Activated CD4-positive, alpha-beta memory T cell treated with anti-CD3 and anti-CD28 coated beads for 36 hours (primary cell): ENCODE data around the gene ADD1. TPM values are rescaled to one million over a fixed set of nuclear protein-coding genes. Genes with fewer than 3 reads are reported as not detected.
A peak's percentile ranks its signal among the peaks of the same experiment; 100 is the strongest.

Source experiments
- CTCF ChIA-PET: fragments of 350-600 bp; sonication (Branson Sonifier 250); formaldehyde crosslinking; loops from one replicate; lab custom pipeline; 2021; ENCODE audit warnings: antibody characterized with exemption, inconsistent platforms; lab: Charles Lee
- POLR2A ChIA-PET: fragments of 350-600 bp; sonication (Branson Sonifier 250); formaldehyde crosslinking; loops from one replicate; lab custom pipeline; 2021; ENCODE audit warnings: antibody characterized with exemption; lab: Charles Lee
- DNase-seq: peaks from one replicate; pipeline ENCODE4 v3.0.0-alpha.2; 2020
- H3K27ac Mint-ChIP-seq: one replicate; pipeline ENCODE4 v1.8.0; 2021; ENCODE audit warnings: mixed read lengths
- H3K27me3 Mint-ChIP-seq: one replicate; pipeline ENCODE4 v1.8.0; 2021; ENCODE audit warnings: mixed read lengths
- H3K36me3 Mint-ChIP-seq: one replicate; pipeline ENCODE4 v1.8.0; 2021; ENCODE audit warnings: mixed read lengths
- H3K4me1 Mint-ChIP-seq: one replicate; pipeline ENCODE4 v1.8.0; 2021; ENCODE audit warnings: low read depth, mixed read lengths
- H3K4me3 Mint-ChIP-seq: one replicate; pipeline ENCODE4 v1.8.0; 2021; ENCODE audit warnings: mild to moderate bottlenecking, mixed read lengths
- H3K9me3 Mint-ChIP-seq: one replicate; pipeline ENCODE4 v1.8.0; 2021; ENCODE audit warnings: mixed read lengths
- intact Hi-C: fragments of 100-400 bp; cut with micrococcal nuclease; formaldehyde crosslinking; loops from one replicate; pipeline ENCODE4 v1.15.1; 2023
- total RNA-seq, 2 experiments: library from RNA; stranded (reverse); gene quantifications; one replicate each; pipeline ENCODE4 v1.2.3, GENCODE V29; 2021

Gene ADD1
- total RNA-seq, 2 experiments from 2014 or later, result 212 TPM

GRCh38 chr4:2848449-2848848 is 4.8 kb downstream of the ADD1 start:
- Mint-ChIP-seq H3K27ac (no peak overlapping the region), H3K36me3 (peaks cover 8% of the 10 kb centered on the region), H3K4me1 (peaks cover 72% of the 10 kb centered on the region), H3K27me3 (no peaks in the 10 kb centered on the region), H3K9me3 (no peaks in the 10 kb centered on the region), H3K4me3 (no peak overlapping the region)
- intact Hi-C loops, result no loop called here
- no peak for DNase-seq
- ChIA-PET POLR2A (interaction anchor here (0.9 to 5.0 kb wide), 2 partner anchors 9 to 88 kb away, joined by 4 to 23 read pairs; no protein-coding TSS in a partner anchor), CTCF (interaction anchor here (0.6 to 0.7 kb wide), 2 partner anchors 10 to 167 kb away, joined by 4 to 6 read pairs; no protein-coding TSS in a partner anchor)

GRCh38 chr4:2849267-2850152 is 5.9 kb downstream of the ADD1 start:
- ChIA-PET CTCF (interaction anchor here (1.0 kb wide), 1 partner anchor 124 kb away, joined by 3 read pairs; no protein-coding TSS in a partner anchor), POLR2A (no interaction called here)
- Mint-ChIP-seq H3K27ac (peak overlapping the region; percentile 10), H3K9me3 (no peaks in the 10 kb centered on the region), H3K4me1 (peaks cover 77% of the 10 kb centered on the region), H3K36me3 (peaks cover 11% of the 10 kb centered on the region), H3K4me3 (no peak overlapping the region), H3K27me3 (no peaks in the 10 kb centered on the region)
- intact Hi-C loops, result no loop called here
- DNase-seq, result no peak

GRCh38 chr4:2850966-2851798 is 7.5 kb downstream of the ADD1 start:
- no peak for DNase-seq
- H3K27me3 Mint-ChIP-seq, result no peaks in the 10 kb centered on the region
- peak overlapping the region; percentile 39 for H3K27ac Mint-ChIP-seq
- CTCF ChIA-PET, result interaction anchor here (0.9 kb wide), 1 partner anchor 105 kb away, joined by 3 read pairs; no protein-coding TSS in a partner anchor
- H3K9me3 Mint-ChIP-seq, result no peaks in the 10 kb centered on the region
- POLR2A ChIA-PET, result no interaction called here
- H3K4me1 Mint-ChIP-seq, result peaks cover 73% of the 10 kb centered on the region
- intact Hi-C loops, result no loop called here
- H3K4me3 Mint-ChIP-seq, result no peak overlapping the region
- H3K36me3 Mint-ChIP-seq, result peaks cover 12% of the 10 kb centered on the region

GRCh38 chr4:2852481-2852921 is 8.9 kb downstream of the ADD1 start:
- intact Hi-C loops, result no loop called here
- H3K27ac Mint-ChIP-seq, result peak overlapping the region; percentile 45

GRCh38 chr4:2855584-2855983 is 11.9 kb downstream of the ADD1 start:
- H3K36me3 Mint-ChIP-seq, result peaks cover 23% of the 10 kb centered on the region
- POLR2A ChIA-PET, result interaction anchor here (1.3 kb wide), 1 partner anchor 99 kb away, joined by 3 read pairs; no protein-coding TSS in a partner anchor
- CTCF ChIA-PET, result no interaction called here
- H3K9me3 Mint-ChIP-seq, result no peaks in the 10 kb centered on the region
- intact Hi-C loops, result no loop called here
- H3K4me1 Mint-ChIP-seq, result peaks cover 72% of the 10 kb centered on the region
- H3K4me3 Mint-ChIP-seq, result no peak overlapping the region
- no peaks in the 10 kb centered on the region for H3K27me3 Mint-ChIP-seq
- DNase-seq, result no peak
- H3K27ac Mint-ChIP-seq, result no peak overlapping the region

More at GRCh38 chr4:2852481-2852921, 8.9 kb downstream of the ADD1 start:
- H3K4me3 Mint-ChIP-seq, result no peak overlapping the region
- ChIA-PET POLR2A (no interaction called here), CTCF (interaction anchor here (1.1 kb wide), 2 partner anchors 97 to 102 kb away, joined by 3 to 4 read pairs; partner anchors contain the start of gene TNIP2)
- DNase-seq, result no peak
- H3K27me3 Mint-ChIP-seq, result no peaks in the 10 kb centered on the region
- H3K36me3 Mint-ChIP-seq, result peaks cover 13% of the 10 kb centered on the region
- H3K9me3 Mint-ChIP-seq, result no peaks in the 10 kb centered on the region
- peaks cover 67% of the 10 kb centered on the region for H3K4me1 Mint-ChIP-seq

GRCh38 chr4:2856266-2856665 is 12.6 kb downstream of the ADD1 start:
- no peak for DNase-seq
- H3K27me3 Mint-ChIP-seq, result no peaks in the 10 kb centered on the region
- peaks cover 23% of the 10 kb centered on the region for H3K36me3 Mint-ChIP-seq
- H3K27ac Mint-ChIP-seq, result peak overlapping the region; percentile 48
- H3K4me1 Mint-ChIP-seq, result peaks cover 71% of the 10 kb centered on the region
- CTCF ChIA-PET, result no interaction called here
- POLR2A ChIA-PET, result no interaction called here
- H3K4me3 Mint-ChIP-seq, result no peak overlapping the region
- H3K9me3 Mint-ChIP-seq, result no peaks in the 10 kb centered on the region
- intact Hi-C loops, result no loop called here

- Mint-ChIP-seq H3K27me3 (no peaks in the 10 kb centered on the region), H3K9me3 (no peaks in the 10 kb centered on the region), H3K27ac (no peak overlapping the region), H3K4me3 (no peak overlapping the region), H3K36me3 (peaks cover 23% of the 10 kb centered on the region), H3K4me1 (peaks cover 71% of the 10 kb centered on the region)
- intact Hi-C loops, result no loop called here
- no peak for DNase-seq
- ChIA-PET CTCF (no interaction called here), POLR2A (no interaction called here)
Observed at GRCh38 chr4:2857349-2857927, 13.8 kb downstream of the ADD1 start.

- no peak for DNase-seq
- H3K27me3 Mint-ChIP-seq, result no peaks in the 10 kb centered on the region
- H3K4me3 Mint-ChIP-seq, result no peak overlapping the region
- intact Hi-C loops, result no loop called here
- H3K9me3 Mint-ChIP-seq, result no peaks in the 10 kb centered on the region
- H3K36me3 Mint-ChIP-seq, result peaks cover 22% of the 10 kb centered on the region
- H3K4me1 Mint-ChIP-seq, result peaks cover 71% of the 10 kb centered on the region
- H3K27ac Mint-ChIP-seq, result no peak overlapping the region
- CTCF ChIA-PET, result no interaction called here
- POLR2A ChIA-PET, result no interaction called here
Observed at GRCh38 chr4:2858451-2859217, 15.0 kb downstream of the ADD1 start.

- ChIA-PET POLR2A (no interaction called here), CTCF (no interaction called here)
- no peak for DNase-seq
- Mint-ChIP-seq H3K36me3 (peaks cover 19% of the 10 kb centered on the region), H3K27ac (no peak overlapping the region), H3K4me3 (no peak overlapping the region), H3K27me3 (no peaks in the 10 kb centered on the region), H3K9me3 (no peaks in the 10 kb centered on the region), H3K4me1 (peaks cover 69% of the 10 kb centered on the region)
- intact Hi-C loops, result no loop called here
Observed at GRCh38 chr4:2859514-2859913, 15.9 kb downstream of the ADD1 start.

- ChIA-PET CTCF (interaction anchor here (1.5 kb wide), 1 partner anchor 93 kb away, joined by 5 read pairs; no protein-coding TSS in a partner anchor), POLR2A (no interaction called here)
- no peaks in the 10 kb centered on the region for H3K9me3 Mint-ChIP-seq
- no peak overlapping the region for H3K4me3 Mint-ChIP-seq
- intact Hi-C loops, result no loop called here
- H3K36me3 Mint-ChIP-seq, result peaks cover 17% of the 10 kb centered on the region
- H3K27me3 Mint-ChIP-seq, result no peaks in the 10 kb centered on the region
- no peak for DNase-seq
- H3K27ac Mint-ChIP-seq, result no peak overlapping the region
- H3K4me1 Mint-ChIP-seq, result peaks cover 72% of the 10 kb centered on the region
Observed at GRCh38 chr4:2860391-2861348, 17.0 kb downstream of the ADD1 start.
